A549 (cell line): Measurements from ENCODE around the gene GABBR2.

Experiments used
- CHD2 ChIP-seq: fragments of 150-350 bp; IDR thresholded peaks from 2 replicates; pipeline ENCODE4 v1.6.1; 2014; ENCODE audit warnings: low read length; ENCODE audit not compliant: partially characterized antibody
- EP300 ChIP-seq, 2 experiments: fragments of >200 bp; sonication (Bioruptor Twin); formaldehyde crosslinking; IDR thresholded peaks; 2 replicates in 1 of 2; 3 replicates in 1 of 2; pipeline ENCODE4 v1.6.1; 2016 to 2017
- HOXA7 ChIP-seq: fragments of 250-450 bp; sonication (Bioruptor Pico); IDR thresholded peaks from 2 replicates; pipeline ENCODE4 v1.5.0; 2020; ENCODE audit warnings: mild to moderate bottlenecking, moderate library complexity
- MAZ ChIP-seq: fragments of 150-350 bp; IDR thresholded peaks from 2 replicates; pipeline ENCODE4 v1.6.1; 2014; ENCODE audit warnings: antibody characterized with exemption, low read depth, low read length, borderline replicate concordance
- POLR2A ChIP-seq: IDR thresholded peaks from 2 replicates; pipeline ENCODE4 v1.6.1; 2012; ENCODE audit warnings: mild to moderate bottlenecking, low read length
- RAD21 ChIP-seq, 2 experiments: fragments of >200 bp in 1 of 2; sonication (Bioruptor Twin) in 1 of 2; formaldehyde crosslinking in 1 of 2; IDR thresholded peaks in 1 of 2; conservative IDR thresholded peaks in 1 of 2; 2 replicates in 1 of 2; 3 replicates in 1 of 2; pipeline ENCODE4 v1.6.1; 2012 to 2018; ENCODE audit warnings: inconsistent platforms in 1 of 2
- RARB ChIP-seq: fragments of 250-450 bp; sonication (Bioruptor Pico); IDR thresholded peaks from 2 replicates; pipeline ENCODE4 v1.8.0; 2021; ENCODE audit warnings: mild to moderate bottlenecking, moderate library complexity
- RCOR1 ChIP-seq: fragments of 150-350 bp; IDR thresholded peaks from 2 replicates; pipeline ENCODE4 v1.6.1; 2014; ENCODE audit warnings: antibody characterized with exemption, low read length, low read depth
- SMC3 ChIP-seq: fragments of >200 bp; sonication (Bioruptor Twin); formaldehyde crosslinking; IDR thresholded peaks from 3 replicates; pipeline ENCODE4 v1.6.1; 2018; ENCODE audit warnings: inconsistent platforms
- ZNF302 ChIP-seq: fragments of 250-450 bp; sonication (Bioruptor Pico); IDR thresholded peaks from 2 replicates; pipeline ENCODE4 v1.9.0; 2021; ENCODE audit warnings: inconsistent platforms, mild to moderate bottlenecking, moderate library complexity
- TF ChIP-seq, protein P1 (sequence below): fragments of >200 bp; sonication (Bioruptor Twin); formaldehyde crosslinking; IDR thresholded peaks from 3 replicates; pipeline ENCODE4 v1.5.1; 2016
- TF ChIP-seq, protein P2 (sequence below): fragments of 200-600 bp; sonication (generic); IDR thresholded peaks from 2 replicates; pipeline ENCODE4 v1.6.1; 2016; ENCODE audit warnings: antibody characterized with exemption, mild to moderate bottlenecking, moderate library complexity
- TF ChIP-seq, protein P3 (sequence below): fragments of 150-350 bp; IDR thresholded peaks from 2 replicates; pipeline ENCODE4 v1.6.1; 2014; ENCODE audit warnings: low read depth, mild to moderate bottlenecking, low read length

DNA sequence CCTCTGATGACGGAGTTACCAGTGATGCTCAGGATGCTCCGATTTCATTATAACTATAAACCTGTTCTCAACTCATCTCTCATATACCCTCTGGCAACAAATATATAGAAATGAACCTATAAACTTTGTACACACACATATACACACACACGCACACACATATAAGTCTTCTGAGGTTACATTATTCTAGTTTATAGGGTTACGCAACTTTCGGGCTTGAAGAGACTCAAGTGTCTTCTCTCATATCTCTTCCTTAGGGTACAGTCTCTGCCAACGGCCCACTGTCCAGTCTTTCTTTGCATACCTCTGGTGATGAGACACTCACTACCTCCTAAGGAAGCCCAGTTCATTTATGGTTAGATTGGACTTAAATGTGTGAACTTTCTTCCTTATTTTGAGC lies 383.9 kb downstream of the GABBR2 start:
- TF ChIP-seq POLR2A (no peak), HOXA7 (CRISPR knock-in tag) (no peak), EP300 (IDR thresholded peaks at IDR 0.05) (no peak), SMC3 (no peak), RARB (CRISPR knock-in tag) (no peak), MAZ (no peak), RAD21 (conservative IDR thresholded peaks at IDR 0.05 in 1 of 2, IDR thresholded peaks at IDR 0.05 in 1 of 2) (no peak), CHD2 (no peak), RCOR1 (no peak), ZNF302 (CRISPR knock-in tag) (no peak)
- TF ChIP-seq, protein P1, sequence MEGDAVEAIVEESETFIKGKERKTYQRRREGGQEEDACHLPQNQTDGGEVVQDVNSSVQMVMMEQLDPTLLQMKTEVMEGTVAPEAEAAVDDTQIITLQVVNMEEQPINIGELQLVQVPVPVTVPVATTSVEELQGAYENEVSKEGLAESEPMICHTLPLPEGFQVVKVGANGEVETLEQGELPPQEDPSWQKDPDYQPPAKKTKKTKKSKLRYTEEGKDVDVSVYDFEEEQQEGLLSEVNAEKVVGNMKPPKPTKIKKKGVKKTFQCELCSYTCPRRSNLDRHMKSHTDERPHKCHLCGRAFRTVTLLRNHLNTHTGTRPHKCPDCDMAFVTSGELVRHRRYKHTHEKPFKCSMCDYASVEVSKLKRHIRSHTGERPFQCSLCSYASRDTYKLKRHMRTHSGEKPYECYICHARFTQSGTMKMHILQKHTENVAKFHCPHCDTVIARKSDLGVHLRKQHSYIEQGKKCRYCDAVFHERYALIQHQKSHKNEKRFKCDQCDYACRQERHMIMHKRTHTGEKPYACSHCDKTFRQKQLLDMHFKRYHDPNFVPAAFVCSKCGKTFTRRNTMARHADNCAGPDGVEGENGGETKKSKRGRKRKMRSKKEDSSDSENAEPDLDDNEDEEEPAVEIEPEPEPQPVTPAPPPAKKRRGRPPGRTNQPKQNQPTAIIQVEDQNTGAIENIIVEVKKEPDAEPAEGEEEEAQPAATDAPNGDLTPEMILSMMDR: no peak
- TF ChIP-seq, protein P2, sequence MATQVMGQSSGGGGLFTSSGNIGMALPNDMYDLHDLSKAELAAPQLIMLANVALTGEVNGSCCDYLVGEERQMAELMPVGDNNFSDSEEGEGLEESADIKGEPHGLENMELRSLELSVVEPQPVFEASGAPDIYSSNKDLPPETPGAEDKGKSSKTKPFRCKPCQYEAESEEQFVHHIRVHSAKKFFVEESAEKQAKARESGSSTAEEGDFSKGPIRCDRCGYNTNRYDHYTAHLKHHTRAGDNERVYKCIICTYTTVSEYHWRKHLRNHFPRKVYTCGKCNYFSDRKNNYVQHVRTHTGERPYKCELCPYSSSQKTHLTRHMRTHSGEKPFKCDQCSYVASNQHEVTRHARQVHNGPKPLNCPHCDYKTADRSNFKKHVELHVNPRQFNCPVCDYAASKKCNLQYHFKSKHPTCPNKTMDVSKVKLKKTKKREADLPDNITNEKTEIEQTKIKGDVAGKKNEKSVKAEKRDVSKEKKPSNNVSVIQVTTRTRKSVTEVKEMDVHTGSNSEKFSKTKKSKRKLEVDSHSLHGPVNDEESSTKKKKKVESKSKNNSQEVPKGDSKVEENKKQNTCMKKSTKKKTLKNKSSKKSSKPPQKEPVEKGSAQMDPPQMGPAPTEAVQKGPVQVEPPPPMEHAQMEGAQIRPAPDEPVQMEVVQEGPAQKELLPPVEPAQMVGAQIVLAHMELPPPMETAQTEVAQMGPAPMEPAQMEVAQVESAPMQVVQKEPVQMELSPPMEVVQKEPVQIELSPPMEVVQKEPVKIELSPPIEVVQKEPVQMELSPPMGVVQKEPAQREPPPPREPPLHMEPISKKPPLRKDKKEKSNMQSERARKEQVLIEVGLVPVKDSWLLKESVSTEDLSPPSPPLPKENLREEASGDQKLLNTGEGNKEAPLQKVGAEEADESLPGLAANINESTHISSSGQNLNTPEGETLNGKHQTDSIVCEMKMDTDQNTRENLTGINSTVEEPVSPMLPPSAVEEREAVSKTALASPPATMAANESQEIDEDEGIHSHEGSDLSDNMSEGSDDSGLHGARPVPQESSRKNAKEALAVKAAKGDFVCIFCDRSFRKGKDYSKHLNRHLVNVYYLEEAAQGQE: no peak
- TF ChIP-seq, protein P3, sequence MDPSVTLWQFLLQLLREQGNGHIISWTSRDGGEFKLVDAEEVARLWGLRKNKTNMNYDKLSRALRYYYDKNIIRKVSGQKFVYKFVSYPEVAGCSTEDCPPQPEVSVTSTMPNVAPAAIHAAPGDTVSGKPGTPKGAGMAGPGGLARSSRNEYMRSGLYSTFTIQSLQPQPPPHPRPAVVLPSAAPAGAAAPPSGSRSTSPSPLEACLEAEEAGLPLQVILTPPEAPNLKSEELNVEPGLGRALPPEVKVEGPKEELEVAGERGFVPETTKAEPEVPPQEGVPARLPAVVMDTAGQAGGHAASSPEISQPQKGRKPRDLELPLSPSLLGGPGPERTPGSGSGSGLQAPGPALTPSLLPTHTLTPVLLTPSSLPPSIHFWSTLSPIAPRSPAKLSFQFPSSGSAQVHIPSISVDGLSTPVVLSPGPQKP: no peak
